ENCODE measurements around the gene OLFM3.

OLFM3 gene

DNA sequence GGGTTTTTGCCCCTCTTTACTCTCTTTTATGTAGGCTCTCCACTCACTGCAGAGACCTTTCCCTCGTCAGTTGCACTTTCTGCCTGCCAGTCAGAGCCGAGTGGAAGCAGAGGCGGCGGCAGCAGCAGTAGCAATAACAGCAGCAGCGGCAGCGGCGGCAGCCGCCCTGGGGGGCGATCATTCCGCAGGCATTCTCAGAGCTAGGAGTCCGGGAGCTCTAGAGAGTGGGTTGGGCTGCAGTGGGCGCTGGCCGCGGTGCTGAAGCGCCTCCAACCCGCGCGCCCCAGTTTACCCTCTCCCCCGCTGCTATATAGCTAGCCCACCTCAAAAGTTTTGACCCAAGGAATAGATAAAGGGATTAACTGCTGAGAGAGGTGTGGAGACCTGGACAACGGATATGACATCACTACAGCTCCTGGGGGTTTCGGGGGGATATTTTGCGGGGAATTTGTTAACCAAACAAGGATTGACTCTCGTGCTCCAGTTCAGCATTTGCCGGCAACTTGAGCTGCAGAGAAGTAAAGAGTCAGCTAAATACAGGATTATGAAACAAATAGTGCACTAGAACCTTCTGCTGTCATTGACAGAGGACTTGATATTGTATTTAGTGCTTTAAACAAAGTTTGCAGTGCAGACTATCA, at the start of gene OLFM3:
OLFM3 (minus strand) TSS at position 102 of the 641 bp plus-strand sequence.
- no peak for DNase-seq

DNA sequence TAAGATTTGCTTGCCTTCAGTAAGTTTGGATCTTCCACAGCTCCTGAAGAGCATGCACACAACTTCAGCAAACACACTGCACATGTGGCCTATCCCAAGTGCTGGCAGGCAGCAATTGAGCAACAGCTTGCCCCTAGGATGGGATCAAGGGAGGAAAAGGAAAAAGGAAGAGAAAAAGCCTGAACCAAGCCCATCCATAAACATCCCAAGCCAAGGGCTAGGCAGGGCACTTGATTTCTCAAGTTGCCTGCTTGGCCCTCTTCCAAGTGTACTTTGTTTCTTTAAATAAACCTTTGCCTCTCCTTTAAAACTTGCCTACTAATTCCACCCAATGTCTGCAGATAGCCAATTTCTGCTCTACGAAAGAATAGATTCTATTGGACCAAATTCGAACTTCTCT, 49.0 kb upstream of the OLFM3 start:
- no peak for DNase-seq

DNA sequence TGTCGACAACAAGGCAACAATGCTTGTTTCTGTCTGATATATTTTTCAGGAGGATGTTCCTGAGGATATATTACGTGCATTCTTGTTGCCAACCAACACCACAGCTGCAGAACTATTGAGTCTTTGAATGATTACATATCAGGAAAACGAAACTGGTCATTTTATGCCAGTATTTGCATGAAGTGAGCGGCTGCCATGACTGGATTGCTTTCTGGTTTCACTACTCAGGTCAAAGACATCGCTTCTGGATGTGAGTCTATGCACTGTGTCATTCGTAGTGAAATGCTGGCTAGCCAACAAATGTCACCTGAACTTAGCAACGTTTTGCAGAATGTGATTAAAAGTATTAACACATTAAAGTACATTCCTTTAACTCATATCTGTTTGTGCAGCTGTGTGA, 35.8 kb upstream of the OLFM3 start:
- DNase-seq: no peak

DNA sequence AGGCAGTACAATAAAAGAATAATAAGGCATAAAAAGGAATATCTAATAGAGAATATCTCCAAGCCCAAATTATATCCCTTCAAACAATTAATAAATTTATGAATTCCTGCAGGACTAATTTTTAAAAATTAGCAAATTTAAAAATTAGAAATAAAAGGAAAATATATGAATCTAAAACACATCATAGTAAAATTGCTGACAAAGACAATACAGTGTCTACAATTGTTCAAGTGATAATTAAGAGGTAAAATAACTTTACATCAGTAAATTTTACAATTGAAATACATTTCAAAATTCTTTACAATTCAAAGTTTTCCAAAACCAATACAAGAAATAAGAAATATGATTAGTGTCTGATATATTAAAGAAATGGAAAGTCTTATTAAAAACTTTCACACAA, 22.8 kb upstream of the OLFM3 start:
- DNase-seq: no peak

DNA sequence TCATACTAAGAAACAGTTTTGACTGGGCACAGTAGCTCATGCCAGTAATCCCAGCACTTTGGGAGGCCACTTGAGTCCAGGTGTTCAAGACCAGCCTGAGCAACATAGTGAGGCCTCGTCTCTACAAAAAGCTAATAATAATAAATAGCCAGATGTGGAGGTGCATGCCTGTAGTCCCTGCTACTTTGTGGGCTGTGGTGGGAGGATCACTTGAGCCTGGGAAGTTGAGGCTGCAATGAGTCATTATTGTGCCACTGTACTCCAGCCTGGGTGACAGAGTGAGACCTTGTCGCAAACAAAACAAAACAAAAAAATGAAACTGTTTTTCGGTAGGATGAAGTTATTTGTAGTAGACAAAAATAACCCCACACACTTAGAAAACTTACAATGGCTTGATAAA, 19.0 kb upstream of the OLFM3 start:
- no peak for DNase-seq

DNA sequence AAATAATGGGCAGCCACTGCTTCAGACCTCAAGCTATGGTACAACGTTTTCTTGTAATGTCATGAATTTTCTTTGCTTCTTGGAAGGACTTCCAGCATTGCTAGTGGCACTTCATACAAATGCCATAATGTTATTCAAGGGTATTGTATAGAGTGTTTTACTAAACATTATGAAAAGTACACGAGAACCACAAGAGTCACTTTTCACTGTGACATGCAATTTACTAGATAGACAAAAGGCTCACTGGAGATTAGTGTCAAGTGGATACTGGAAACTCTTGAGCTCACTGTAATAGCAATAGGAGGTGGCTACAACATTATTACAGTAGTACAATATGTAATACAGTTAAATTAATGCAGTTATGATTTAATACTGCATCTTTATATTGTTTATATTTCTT, 5.3 kb upstream of the OLFM3 start:
- no peak for DNase-seq

DNA sequence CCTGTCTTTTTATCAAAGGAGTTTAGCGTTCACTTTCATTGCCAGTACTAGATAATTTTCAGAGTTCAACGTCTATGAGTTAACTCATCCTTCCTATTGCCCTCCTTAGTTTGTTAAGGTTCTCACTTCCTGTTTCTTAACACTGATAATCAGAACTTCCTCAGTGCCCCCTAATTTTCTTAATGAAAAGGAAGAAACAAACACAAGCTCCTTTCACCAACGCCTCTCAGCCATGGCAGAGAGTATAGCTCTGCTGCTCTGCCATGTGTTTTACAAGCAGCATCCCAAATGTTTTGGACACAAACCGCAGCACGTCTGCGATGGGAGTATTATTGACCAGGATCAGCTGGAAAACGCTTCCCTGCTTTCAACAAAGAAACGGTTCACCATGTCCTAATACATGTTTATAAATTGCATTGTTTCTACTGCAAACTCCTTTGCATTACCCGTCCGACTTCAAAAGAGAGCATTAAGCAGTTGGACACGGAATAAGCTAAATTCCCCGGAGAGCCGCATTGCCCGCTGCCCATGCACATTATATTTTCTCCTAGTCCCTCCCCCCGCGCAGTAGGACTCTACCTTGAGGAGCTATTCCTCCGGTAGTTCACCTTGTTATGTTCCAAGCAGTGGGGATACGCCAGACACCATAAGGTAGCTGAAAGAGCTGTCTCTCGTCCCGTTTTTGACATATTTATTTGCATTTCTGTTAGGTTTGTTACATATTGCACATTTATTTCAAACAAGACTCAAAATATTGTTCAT, 561 bp downstream of the OLFM3 start:
- no peak for DNase-seq

DNA sequence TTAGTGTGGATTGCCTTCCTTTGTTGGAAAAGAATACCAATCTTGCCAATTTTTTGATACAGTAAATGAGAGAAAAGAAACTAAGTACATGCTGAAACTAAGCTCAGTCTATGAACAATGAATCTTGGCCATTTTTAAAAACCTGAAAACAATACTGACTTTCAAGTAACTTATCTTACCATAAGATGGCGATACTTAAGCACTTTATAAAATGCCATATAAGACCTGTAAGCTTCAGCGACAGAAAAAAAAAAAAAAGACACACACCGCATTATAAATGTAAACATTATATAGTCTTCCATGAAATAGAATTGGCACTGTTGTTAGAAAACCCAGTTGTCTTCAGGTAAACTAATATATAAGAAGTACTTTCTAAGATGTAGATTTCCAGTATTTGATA, 3.0 kb downstream of the OLFM3 start:
- DNase-seq: no peak

DNA sequence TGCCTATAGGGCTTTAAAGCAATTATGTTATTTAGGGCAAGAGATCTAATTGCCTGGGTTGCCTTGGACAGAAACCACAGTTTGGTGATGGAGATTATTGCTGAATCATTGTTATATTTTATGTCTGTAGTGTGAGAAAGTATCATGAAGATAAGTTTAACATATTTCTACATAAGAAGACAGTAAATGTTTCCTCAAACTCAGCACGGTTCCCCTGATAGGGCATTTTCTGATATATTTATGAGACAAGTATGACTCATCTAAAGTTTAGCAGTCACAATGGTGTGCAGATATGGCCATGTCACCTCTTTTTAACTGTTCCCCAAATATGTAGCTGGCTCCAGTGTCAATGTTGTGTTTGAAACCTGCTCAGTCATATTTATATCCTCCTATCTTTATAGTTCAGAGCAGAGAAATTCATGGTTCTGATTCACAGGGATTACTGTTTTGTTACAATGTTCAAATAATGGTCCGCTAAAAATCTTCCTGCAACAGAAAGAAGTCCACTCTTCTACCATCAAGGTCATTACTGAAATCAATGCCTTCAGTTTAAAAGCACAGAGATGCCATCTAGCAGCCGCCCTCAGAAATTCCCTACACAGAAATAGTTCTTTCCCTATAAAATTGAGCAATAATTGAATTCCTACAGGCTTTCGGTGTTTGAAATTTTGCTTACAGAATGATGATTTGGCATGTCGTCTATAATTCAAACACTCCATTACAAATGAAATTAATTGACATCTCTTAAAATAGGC, 3.7 kb downstream of the OLFM3 start:
- DNase-seq: no peak

DNA sequence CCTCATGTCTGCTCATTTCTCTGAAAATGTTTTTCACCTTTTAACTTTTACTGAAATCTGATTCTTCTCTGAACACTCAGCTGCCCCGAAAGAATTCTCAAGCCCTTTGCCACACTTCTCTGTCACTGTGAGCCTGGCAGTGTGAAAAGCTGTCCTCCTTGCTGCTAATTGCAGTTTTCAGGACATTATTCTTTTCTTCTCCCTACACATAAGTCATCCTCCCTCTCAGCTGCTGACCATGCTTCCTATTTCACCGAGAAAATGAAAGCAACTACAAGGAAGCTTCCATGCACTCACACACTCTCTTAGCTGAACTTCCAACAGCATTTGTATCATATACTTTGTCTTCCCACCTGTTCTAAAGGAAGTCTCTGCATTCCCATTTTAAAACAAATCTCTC, 15.8 kb downstream of the OLFM3 start:
- DNase-seq: no peak

DNA sequence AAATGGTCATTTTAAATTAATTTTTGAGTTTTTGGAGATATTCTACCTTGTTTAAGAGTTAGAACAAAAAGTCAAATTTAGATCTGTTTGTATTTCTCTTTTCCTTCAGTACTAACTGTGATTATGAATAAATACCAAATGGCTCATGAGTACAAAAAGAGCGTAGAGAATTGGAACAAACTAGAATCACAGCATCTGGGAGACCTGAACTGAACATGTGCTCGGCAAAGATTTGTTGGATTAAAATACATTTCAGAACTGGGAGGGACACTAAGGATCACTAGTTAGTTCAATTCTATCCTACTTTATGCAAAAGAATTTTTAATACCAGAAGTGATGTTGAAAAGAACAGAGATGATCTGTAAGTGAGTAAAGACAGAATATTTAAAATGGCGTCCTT, 19.5 kb downstream of the OLFM3 start:
- no peak for DNase-seq

DNA sequence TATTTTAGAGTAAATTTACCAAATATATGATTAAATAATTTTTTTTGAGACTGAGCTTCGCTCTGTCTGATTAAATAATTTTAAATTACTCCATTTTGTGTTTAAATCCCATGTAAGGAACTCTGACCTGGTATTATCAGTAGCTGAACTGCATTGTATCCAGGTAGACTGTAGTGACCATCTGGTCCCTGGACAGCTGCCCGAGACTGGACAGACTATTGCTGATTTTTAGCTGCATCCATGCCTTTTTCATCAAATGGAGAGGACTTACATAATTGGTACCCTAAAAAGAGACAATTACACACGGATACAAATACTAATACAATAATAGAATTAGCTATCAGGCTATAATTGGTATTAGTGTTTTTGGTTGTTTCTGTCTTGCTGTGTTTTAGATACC, 20.6 kb downstream of the OLFM3 start:
- no peak for DNase-seq

DNA sequence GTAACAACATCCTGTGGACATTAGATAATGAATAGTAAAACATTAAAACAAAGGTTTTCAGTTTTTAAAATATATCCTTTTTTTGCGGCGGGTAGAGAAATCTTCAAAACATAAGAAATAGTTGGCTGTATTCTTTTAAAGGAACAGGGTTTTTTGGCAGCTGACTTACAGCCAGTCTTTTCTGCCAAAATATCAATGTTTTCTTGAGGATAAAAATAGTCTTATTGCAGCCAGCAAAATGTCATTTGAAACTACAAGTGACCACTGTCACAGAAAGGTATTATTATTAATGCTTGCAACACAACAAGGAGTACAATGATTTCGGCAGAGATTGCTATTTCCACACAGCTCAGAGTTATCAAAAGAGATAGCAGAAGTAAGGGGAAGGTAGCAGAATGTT, 21.4 kb downstream of the OLFM3 start:
- no peak for DNase-seq

DNA sequence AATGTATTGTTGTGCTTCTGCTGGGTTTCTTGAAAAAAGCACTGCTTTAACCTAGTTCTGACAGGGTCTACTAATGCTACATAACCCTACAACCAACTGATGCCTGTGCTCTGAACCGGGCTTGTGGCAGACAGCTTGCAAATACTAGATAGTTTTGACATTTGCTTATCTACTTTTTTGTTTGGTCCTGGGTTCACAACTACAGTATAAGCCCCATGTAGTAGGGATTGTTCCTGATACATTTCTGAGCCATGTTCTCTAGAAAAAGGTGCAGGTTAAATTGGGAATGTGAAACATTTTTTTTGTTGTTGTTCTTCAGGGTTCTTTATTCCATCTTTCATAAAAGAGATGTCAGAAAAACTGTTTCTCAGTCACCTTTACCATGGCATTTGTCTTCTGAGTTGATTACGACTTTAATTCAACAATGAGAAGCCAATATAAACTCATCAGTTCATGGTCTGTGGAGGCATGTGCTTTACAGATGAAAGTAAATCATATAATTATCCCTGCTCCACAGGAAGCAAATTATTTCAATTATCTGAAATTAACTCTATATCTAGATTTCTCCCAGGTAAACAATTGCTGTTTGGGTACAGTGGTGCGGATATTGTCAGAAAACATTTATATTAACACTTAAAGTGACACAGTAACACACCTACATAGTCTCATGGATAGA, 22.0 kb downstream of the OLFM3 start:
- no peak for DNase-seq

DNA sequence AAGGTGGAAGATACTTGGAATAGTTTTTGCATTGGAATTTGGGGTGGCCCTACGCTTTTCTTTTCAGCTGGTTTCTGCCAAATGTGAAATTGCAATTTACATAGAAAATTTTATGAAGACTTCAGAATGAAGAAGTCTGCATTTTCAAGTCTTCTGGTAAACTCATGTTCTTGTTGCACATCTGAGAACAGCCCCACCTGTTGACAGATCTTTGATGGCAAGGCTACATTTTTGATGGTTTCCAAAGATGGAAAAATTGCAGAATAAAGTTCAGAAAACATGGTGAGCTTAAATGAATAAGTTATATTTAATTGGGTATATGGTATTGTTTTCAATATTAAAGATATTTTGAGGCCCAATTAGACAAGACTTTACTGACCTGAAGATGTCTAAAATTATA, 25.4 kb downstream of the OLFM3 start:
- no peak for DNase-seq

DNA sequence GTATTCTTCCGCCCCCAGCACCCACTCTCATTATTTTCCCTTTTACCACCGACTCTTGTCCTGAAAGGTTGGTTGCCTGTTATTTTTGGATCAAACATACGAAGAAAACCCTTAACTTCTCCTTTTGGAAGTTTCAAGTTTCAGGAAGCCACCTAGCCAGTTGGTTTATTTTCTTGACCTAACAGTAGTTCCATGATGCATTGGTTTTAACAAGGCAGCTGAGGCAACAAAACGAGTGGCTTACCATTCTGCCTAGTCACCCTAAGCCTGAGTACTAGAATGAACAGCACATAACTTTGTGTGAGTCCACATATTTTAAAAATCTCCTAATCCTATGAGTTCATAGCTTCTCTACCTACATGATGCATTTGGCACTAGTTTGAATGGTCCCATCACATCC, 28.9 kb downstream of the OLFM3 start:
- DNase-seq: no peak

DNA sequence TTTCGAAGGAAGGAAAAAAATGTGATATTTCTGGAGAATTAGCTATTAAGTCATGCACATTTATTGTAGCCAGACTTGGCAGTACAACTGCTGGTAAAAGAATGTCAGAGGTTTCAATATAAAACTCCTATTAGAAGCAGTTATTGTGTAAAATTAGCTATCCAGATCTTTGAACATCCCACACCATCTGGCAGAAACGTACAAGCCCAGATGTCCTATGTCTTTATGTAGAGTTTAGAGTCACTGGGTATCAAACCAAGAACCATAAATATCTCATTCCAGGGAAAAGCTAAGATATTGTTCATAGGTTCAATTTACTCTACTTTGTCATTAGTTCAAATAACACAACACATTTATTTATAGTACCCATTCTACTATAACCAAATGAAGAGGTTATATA, 31.4 kb downstream of the OLFM3 start:
- DNase-seq: no peak

DNA sequence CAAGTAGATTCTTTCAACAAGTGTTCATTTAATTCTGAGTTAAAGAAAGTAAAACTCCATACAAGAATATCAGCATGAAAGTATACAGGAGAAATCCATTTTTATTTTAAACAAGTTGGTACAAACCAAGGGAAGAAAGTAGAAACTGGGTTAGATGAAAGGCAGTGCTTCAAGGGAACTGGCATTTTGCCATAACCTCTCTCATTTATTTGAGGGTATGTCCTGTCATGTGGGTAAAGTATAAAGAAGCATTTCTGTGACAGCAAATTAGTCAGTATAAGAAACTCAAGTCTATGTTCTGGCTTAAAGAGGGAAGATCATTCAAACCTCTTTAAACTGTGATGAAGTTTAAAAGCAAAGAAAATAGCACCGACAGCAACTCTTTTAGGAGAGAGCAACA, 32.0 kb downstream of the OLFM3 start:
- DNase-seq: no peak

DNA sequence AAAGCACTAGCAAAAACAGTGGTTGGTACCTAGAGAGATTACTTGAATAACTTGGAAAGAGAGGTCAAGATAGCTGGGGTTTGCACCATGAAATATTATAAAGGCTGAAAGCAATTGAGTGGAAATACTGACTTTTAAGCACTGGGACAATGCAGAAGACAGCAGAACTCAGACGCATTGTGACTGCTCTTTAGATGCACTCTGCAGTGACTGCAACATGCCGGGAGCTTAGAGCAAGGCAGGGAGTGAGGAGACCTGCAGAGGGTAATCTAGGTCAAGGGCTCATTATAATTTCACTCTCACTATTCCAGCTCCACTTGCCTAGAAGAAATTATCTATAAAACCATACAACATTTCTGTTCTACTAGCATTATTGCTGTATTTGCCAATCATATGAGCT, 36.6 kb downstream of the OLFM3 start:
- no peak for DNase-seq

DNA sequence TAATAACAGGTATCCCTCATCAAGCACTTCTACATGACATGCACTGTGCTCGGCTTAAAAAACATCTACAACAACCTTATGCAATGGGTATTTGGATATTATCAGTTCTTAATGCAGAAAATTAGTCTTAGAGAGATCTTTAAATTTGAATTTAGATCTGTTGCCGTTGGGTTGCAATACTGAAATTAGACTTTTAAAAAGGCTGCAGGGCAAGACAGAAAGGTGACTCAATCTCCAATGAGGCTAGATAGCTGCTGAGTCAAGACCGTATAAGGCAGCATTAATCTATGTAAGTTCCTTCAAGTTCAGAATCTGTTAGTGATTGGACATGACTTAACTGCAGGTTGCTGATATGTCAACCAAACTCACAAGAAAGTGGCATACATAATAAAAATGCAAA, 37.3 kb downstream of the OLFM3 start:
- no peak for DNase-seq

DNA sequence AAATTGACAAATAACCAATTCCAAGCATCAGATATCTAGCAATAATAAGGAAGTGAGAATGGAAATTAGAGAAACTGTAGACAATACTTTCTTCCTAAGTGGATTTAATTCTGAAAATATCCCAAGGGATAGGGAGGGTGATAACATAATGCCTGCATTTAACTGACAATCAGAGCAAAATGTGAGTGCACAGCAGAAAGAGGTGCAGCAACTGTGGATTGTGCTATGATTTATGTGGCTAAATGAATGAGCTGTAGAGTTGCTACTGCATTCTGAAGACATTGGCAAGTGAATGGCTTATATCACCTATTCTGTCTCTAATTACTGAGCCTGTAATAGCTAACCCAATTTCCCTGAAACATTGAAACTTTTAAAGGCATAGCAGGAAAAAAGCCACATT, 39.0 kb downstream of the OLFM3 start:
- no peak for DNase-seq

DNA sequence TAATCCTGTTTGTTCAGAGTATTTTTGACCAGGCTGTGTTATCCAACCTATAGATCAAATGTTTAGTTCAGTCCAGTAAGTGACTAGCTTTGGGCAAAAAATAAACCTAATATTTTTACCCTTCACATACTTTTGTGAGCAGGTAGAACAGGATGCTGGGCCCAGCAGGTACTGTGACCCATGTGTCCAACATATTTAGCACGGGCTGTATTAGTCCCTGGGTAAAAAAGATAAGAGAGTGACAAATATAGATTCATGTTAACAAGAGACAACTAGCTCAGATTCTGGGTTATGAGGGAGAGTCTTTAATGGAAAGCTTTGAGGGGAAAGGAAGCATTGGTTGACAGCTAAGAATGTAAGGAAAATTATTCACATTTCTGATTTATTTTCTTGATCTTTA, 43.1 kb downstream of the OLFM3 start:
- DNase-seq: no peak

DNA sequence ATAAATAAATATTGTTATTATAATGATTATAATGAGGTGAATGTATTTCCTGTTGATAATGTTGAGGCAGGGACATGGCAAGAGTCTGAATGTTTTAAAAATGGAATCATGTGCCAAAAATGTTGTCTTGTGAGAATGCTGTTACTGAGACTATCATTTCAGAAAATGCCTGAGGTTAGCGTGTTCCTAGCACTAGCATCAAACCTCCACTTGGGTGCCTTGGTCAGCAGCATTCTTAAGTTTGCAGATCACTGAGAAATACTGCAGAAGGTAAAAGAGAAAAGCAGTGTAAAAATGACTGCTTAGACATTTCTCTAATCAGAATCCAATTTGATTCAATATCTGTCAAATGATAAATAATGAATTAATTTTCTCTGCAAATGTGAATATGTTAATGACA, 50.8 kb downstream of the OLFM3 start:
- no peak for DNase-seq

DNA sequence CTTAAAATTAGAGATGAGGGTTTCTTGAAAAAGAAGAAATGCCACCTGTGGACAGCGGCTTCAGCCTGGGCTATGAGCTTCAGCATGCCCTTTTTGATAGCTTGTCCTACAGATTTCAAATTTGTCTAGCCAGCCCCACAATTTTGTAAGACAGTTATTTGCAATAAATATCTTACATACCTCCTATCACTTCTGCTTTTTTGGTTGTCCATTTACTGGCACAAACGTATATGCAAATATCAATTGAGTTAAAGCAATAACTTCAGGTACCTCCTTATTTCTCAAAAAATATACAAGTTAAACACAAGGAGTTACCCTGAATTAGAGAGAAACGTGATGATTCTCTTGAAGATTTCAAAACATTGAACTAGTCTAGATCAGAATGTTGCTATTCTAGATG, 53.5 kb downstream of the OLFM3 start:
- DNase-seq: no peak

All from activated T-cell treated with anti-CD3 and anti-CD28 coated beads, Interleukin-2, amount 50 U/mL, for 1 hour (primary cell).